ENCODE measurements around the gene CEACAM21. TPM values are rescaled to one million over a fixed set of nuclear protein-coding genes. Genes with fewer than 3 reads are reported as not detected.

Gene CEACAM21
- total RNA-seq, 1 experiment from 2014 or later = 0.25 TPM

DNA sequence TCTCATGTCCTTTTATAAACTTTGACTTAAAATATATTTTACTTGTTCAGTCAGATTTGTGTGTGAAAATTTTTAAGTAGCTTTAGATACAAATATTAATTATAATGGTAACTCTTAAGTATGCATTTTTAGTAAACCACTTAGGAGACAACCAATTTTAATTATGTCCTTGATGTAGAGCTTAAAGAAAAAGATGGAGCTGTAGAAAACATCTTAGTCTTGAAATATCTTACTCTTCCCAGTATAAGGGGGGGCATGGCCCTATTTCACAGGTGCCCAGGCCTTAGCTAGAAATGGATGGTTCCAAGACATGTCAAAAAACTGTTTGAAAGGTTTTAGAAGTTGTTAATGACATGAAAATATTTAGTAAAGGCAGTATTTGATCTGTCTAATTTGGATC is 43.4 kb upstream of the CEACAM21 start:
- Histone ChIP-seq H3K9me2 (ENCODE audit: insufficient read depth) (no peaks in the 10 kb centered on the region), H3K4me3 (replicated peaks in 1 of 2; ENCODE audit: low read depth in 1 of 2, low read length in 2 of 2) (no peak overlapping the region), H3K4me2 (ENCODE audit: low read length) (no peak overlapping the region), H3K27ac (ENCODE audit: low read depth, low read length) (no peak overlapping the region), H3K79me2 (ENCODE audit: insufficient read depth, low read length) (no peaks in the 10 kb centered on the region), H3K36me3 (ENCODE audit: control insufficient read depth in 1 of 2, insufficient read depth in 2 of 2, low read length in 2 of 2) (no peaks in the 10 kb centered on the region), H4K20me1 (ENCODE audit: insufficient read depth) (no peaks in the 10 kb centered on the region), H3K4me1 (ENCODE audit: control insufficient read depth in 1 of 2, insufficient read depth in 2 of 2, low read length in 2 of 2) (no peaks in the 10 kb centered on the region), H2AFZ (ENCODE audit: low read depth, low read length, poor library complexity, severe bottlenecking) (no peak overlapping the region), H3K9me3 (ENCODE audit: control insufficient read depth in 1 of 2, insufficient read depth in 1 of 2, low read depth in 1 of 2, low read length in 2 of 2) (no peaks in the 10 kb centered on the region), H3K9ac (ENCODE audit: low read length) (no peak overlapping the region), H3K27me3 (ENCODE audit: insufficient read depth, low read length) (peaks cover 19% of the 10 kb centered on the region)
- TF ChIP-seq EZH2 (IDR thresholded peaks at IDR 0.05) = no peak
- TF ChIP-seq TCF7L2 (IDR thresholded peaks at IDR 0.05; ENCODE audit: borderline replicate concordance, extremely low read depth, insufficient read depth, insufficient read length) = no peak
- ChIA-PET RAD21 (ENCODE audit: low non-redundant PET in 1 of 2, low total read pairs in 2 of 2, uncharacterized antibody in 2 of 2, unreplicated experiment in 2 of 2) (no interaction called here), CTCF (interaction anchor here (1.3 kb wide), 1 partner anchor 38 kb away, joined by 4 read pairs; no protein-coding TSS in a partner anchor), POLR2A (no interaction called here)
- ATAC-seq = no peak
- intact Hi-C loops (cut with micrococcal nuclease) = no loop called here
- BruUV-seq (replicated peaks) = no TSS peak
- DNase-seq (ENCODE audit: low read depth, low spot score) = no peak

DNA sequence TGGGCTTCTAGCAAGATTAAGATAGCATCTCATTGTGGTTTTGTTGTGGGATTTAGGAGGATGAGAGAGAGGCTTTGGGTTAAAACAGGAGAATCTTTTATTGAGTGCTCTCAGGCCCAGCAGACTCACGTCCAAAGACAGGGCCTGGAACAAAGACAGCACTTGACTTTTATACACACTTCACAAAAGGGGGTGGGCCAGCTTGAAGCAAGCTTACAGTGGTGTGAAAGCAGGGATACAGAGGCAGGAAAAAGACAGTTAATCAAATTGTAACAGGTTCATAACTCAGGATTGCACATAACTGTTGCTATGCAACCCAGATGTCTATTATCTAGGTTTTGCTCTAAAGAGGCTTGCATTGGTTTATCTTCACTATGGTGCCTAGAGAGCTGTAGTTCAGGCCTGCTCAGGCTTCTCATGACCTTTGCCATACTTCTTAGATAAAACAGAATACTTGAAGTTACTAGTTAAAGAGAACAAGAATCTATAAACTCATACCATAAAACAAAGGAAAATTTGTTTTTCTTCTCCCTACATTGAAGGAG is 42.2 kb upstream of the CEACAM21 start:
- no peak for DNase-seq (ENCODE audit: low read depth, low spot score)
- H3K27ac ChIP-seq (ENCODE audit: low read depth, low read length) = no peak overlapping the region
- no TSS peak for BruUV-seq (replicated peaks)
- H3K79me2 ChIP-seq (ENCODE audit: insufficient read depth, low read length) = no peaks in the 10 kb centered on the region
- H2AFZ ChIP-seq (ENCODE audit: low read depth, low read length, poor library complexity, severe bottlenecking) = no peak overlapping the region
- intact Hi-C loops (cut with micrococcal nuclease) = no loop called here
- no peaks in the 10 kb centered on the region for H3K4me1 ChIP-seq (ENCODE audit: control insufficient read depth in 1 of 2, insufficient read depth in 2 of 2, low read length in 2 of 2)
- ChIA-PET RAD21 (ENCODE audit: low non-redundant PET in 1 of 2, low total read pairs in 2 of 2, uncharacterized antibody in 2 of 2, unreplicated experiment in 2 of 2) (no interaction called here), CTCF (no interaction called here), POLR2A (no interaction called here)
- ATAC-seq = no peak
- no peaks in the 10 kb centered on the region for H3K36me3 ChIP-seq (ENCODE audit: control insufficient read depth in 1 of 2, insufficient read depth in 2 of 2, low read length in 2 of 2)
- H3K4me2 ChIP-seq (ENCODE audit: low read length) = no peak overlapping the region
- peaks cover 14% of the 10 kb centered on the region; the same call in 1 of the 2 replicates for H3K27me3 ChIP-seq (ENCODE audit: insufficient read depth, low read length)
- H4K20me1 ChIP-seq (ENCODE audit: insufficient read depth) = no peaks in the 10 kb centered on the region
- H3K9me3 ChIP-seq (ENCODE audit: control insufficient read depth in 1 of 2, insufficient read depth in 1 of 2, low read depth in 1 of 2, low read length in 2 of 2) = no peaks in the 10 kb centered on the region; a peak in 1 of 4 replicates
- H3K9me2 ChIP-seq (ENCODE audit: insufficient read depth) = no peaks in the 10 kb centered on the region
- H3K9ac ChIP-seq (ENCODE audit: low read length) = no peak overlapping the region
- no peak overlapping the region for H3K4me3 ChIP-seq (replicated peaks in 1 of 2; ENCODE audit: low read depth in 1 of 2, low read length in 2 of 2)
- TF ChIP-seq ELF1 (IDR thresholded peaks at IDR 0.05; ENCODE audit: borderline replicate concordance, low read depth) (no peak), EZH2phosphoT487 (IDR thresholded peaks at IDR 0.05; ENCODE audit: borderline replicate concordance) (no peak), POLR2A (IDR thresholded peaks at IDR 0.05; ENCODE audit: borderline replicate concordance, extremely low read depth, insufficient read depth, insufficient read length) (no peak), REST (IDR thresholded peaks at IDR 0.05; ENCODE audit: low read depth) (no peak), ZFX (IDR thresholded peaks at IDR 0.05) (no peak), CTCF (IDR thresholded peaks at IDR 0.05 in 2 of 3, conservative IDR thresholded peaks at IDR 0.05 in 1 of 3; ENCODE audit: borderline replicate concordance in 1 of 3, insufficient read depth in 1 of 3, low read depth in 2 of 3, low read length in 2 of 3) (no peak), JUND (IDR thresholded peaks at IDR 0.05) (no peak), YY1 (IDR thresholded peaks at IDR 0.05; ENCODE audit: extremely low read depth, insufficient replicate concordance, low read depth, low read length) (no peak), SP1 (IDR thresholded peaks at IDR 0.05; ENCODE audit: low read depth) (no peak), POLR2AphosphoS5 (IDR thresholded peaks at IDR 0.05; ENCODE audit: low read depth, low read length) (no peak), SIN3A (IDR thresholded peaks at IDR 0.05; ENCODE audit: low read depth) (no peak), RAD21 (IDR thresholded peaks at IDR 0.05; ENCODE audit: low read depth) (no peak), EZH2 (IDR thresholded peaks at IDR 0.05) (no peak)
- TF ChIP-seq, protein P1, sequence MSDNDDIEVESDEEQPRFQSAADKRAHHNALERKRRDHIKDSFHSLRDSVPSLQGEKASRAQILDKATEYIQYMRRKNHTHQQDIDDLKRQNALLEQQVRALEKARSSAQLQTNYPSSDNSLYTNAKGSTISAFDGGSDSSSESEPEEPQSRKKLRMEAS (IDR thresholded peaks at IDR 0.05) = no peak
